OCI-LY7 (cell line): ENCODE results near the gene MIDN. TPM values are rescaled to one million over a fixed set of nuclear protein-coding genes. Genes with fewer than 3 reads are reported as not detected.

Source experiments
- BruUV-seq: library from RNA; stranded (reverse); fragments of 400-500 nt; replicated peaks from 2 replicates; lab custom pipeline; 2021; lab: Mats Ljungman, UMichigan
- CTCF ChIA-PET: fragments of 300-600 bp; sonication (Branson Sonifier 250); formaldehyde crosslinking; loops from one replicate; lab custom pipeline; 2022; ENCODE audit warnings: antibody characterized with exemption; ENCODE audit not compliant: unreplicated experiment; lab: Charles Lee
- POLR2A ChIA-PET: fragments of 300-600 bp; sonication (Branson Sonifier 250); formaldehyde crosslinking; loops from one replicate; lab custom pipeline; 2022; ENCODE audit warnings: antibody characterized with exemption; lab: Charles Lee
- DNase-seq: peaks from one replicate; pipeline ENCODE4 v3.0.0-alpha.2; 2015; ENCODE audit warnings: low spot score
- H2AFZ ChIP-seq: fragments of 200-600 bp; sonication (generic), shearing (Covaris generic); 2 replicates; pipeline ENCODE4 v1.6.1; 2014; ENCODE audit warnings: mild to moderate bottlenecking, antibody characterized with exemption, low read length, moderate library complexity
- H3K27ac ChIP-seq: fragments of 200-600 bp; sonication (generic); 2 replicates; pipeline ENCODE4 v1.5.1; 2014; ENCODE audit warnings: mixed run types, low read depth, mild to moderate bottlenecking, moderate library complexity, low read length, inconsistent platforms; ENCODE audit not compliant: poor library complexity, severe bottlenecking
- H3K36me3 ChIP-seq: fragments of 200-600 bp; sonication (generic); 2 replicates; pipeline ENCODE4 v1.6.1; 2014; ENCODE audit warnings: mild to moderate bottlenecking, antibody characterized with exemption, low read length, moderate library complexity, mixed read lengths; ENCODE audit not compliant: insufficient read depth
- H3K4me1 ChIP-seq: fragments of 200-600 bp; sonication (generic); 2 replicates; pipeline ENCODE4 v1.5.1; 2014; ENCODE audit warnings: mild to moderate bottlenecking, low read length; ENCODE audit not compliant: insufficient read depth, poor library complexity, severe bottlenecking
- H3K4me2 ChIP-seq: fragments of 200-600 bp; sonication (generic); 2 replicates; pipeline ENCODE4 v1.6.1; 2014; ENCODE audit warnings: mild to moderate bottlenecking, low read length
- H3K4me3 ChIP-seq: fragments of 200-600 bp; sonication (generic); 2 replicates; pipeline ENCODE4 v1.5.1; 2014; ENCODE audit warnings: mild to moderate bottlenecking, low read depth, low read length; ENCODE audit not compliant: poor library complexity, severe bottlenecking
- H3K79me2 ChIP-seq: fragments of 200-600 bp; sonication (generic); 2 replicates; pipeline ENCODE4 v1.6.1; 2016; ENCODE audit warnings: low read depth, mild to moderate bottlenecking, low read length, moderate library complexity, mixed read lengths; ENCODE audit not compliant: insufficient read depth
- H3K9me2 ChIP-seq: fragments of 200-600 bp; sonication (generic); 2 replicates; pipeline ENCODE4 v1.6.1; 2016; ENCODE audit warnings: mild to moderate bottlenecking, low read length, mixed read lengths; ENCODE audit not compliant: insufficient read depth
- H3K9me3 ChIP-seq: fragments of 200-600 bp; sonication (generic); 2 replicates; pipeline ENCODE4 v1.6.1; 2014; ENCODE audit warnings: mild to moderate bottlenecking, mixed run types, low read length, mixed read lengths
- H4K20me1 ChIP-seq: fragments of 200-600 bp; sonication (generic); 2 replicates; pipeline ENCODE4 v1.6.1; 2014; ENCODE audit warnings: mild to moderate bottlenecking, antibody characterized with exemption, low read length, moderate library complexity, mixed read lengths; ENCODE audit not compliant: insufficient read depth
- CTCF ChIP-seq: fragments of 200-600 bp; sonication (generic); conservative IDR thresholded peaks from 2 replicates; pipeline ENCODE4 v1.5.1; 2014; ENCODE audit warnings: mild to moderate bottlenecking, antibody characterized with exemption, low read length, moderate library complexity, mixed read lengths
- EZH2phosphoT487 ChIP-seq: fragments of 200-600 bp; sonication (generic); IDR thresholded peaks from 2 replicates; pipeline ENCODE4 v1.6.1; 2018; ENCODE audit warnings: low read depth, borderline replicate concordance, mild to moderate bottlenecking, mixed run types, antibody characterized with exemption, low read length, moderate library complexity, mixed read lengths
- intact Hi-C: fragments of 100-400 bp; cut with micrococcal nuclease; formaldehyde crosslinking; loops from one replicate; pipeline ENCODE4 v1.10.0; 2022; ENCODE audit not compliant: unreplicated experiment
- total RNA-seq, 2 experiments: library from RNA; depleted of rRNA in 1 of 2; stranded (reverse); fragments of >200 nt in 1 of 2; shearing (Covaris generic) in 1 of 2; gene quantifications; 2 replicates each; pipeline ENCODE4 v1.2.3, GENCODE V29; 2014 to 2022

Gene MIDN
- total RNA-seq, 2 experiments from 2014 or later: 20.3 to 70.9 TPM

- intact Hi-C loops: no loop called here
- Histone ChIP-seq H4K20me1 (no peaks in the 10 kb centered on the region), H3K9me3 (no peaks in the 10 kb centered on the region), H3K27ac (no peak overlapping the region), H3K9me2 (no peaks in the 10 kb centered on the region), H3K79me2 (no peaks in the 10 kb centered on the region), H3K4me2 (no peak overlapping the region), H3K4me3 (no peak overlapping the region), H2AFZ (no peak overlapping the region), H3K4me1 (no peaks in the 10 kb centered on the region), H3K36me3 (peaks cover 25% of the 10 kb centered on the region)
- BruUV-seq: no TSS peak
- ChIA-PET POLR2A (no interaction called here), CTCF (no interaction called here)
- no peak for DNase-seq
- no peak for TF ChIP-seq EZH2phosphoT487
- TF ChIP-seq CTCF: no peak
Measured at GRCh38 chr19:1229056-1229923, 19.1 kb upstream of the MIDN start.

- H3K9me2 ChIP-seq: no peaks in the 10 kb centered on the region
- ChIA-PET POLR2A (no interaction called here), CTCF (no interaction called here)
- H3K27ac ChIP-seq: no peak overlapping the region
- no peaks in the 10 kb centered on the region for H3K9me3 ChIP-seq
- intact Hi-C loops: no loop called here
- TF ChIP-seq EZH2phosphoT487: no peak
- TF ChIP-seq CTCF: no peak
- H3K4me2 ChIP-seq: no peak overlapping the region
- no TSS peak for BruUV-seq
- no peaks in the 10 kb centered on the region for H3K4me1 ChIP-seq
- DNase-seq: no peak
- H3K79me2 ChIP-seq: no peaks in the 10 kb centered on the region
- no peak overlapping the region for H3K4me3 ChIP-seq
- H4K20me1 ChIP-seq: no peaks in the 10 kb centered on the region
- H2AFZ ChIP-seq: no peak overlapping the region
- peaks cover 25% of the 10 kb centered on the region for H3K36me3 ChIP-seq
Measured at GRCh38 chr19:1229924-1230782, 18.2 kb upstream of the MIDN start.
